Tibial nerve (tissue), 4 donors: ENCODE measurements around the gene PPP1R14C. TPM values are rescaled to one million over a fixed set of nuclear protein-coding genes. Genes with fewer than 3 reads are reported as not detected.
A peak's percentile ranks its signal among the peaks of the same experiment; 100 is the strongest.

ENCODE experiments used
- DNase-seq, 2 donors: peaks; one replicate each; pipeline ENCODE4 v3.0.0-alpha.2; 2019; ENCODE audit warnings: low spot score in 2 of 2
- H3K27ac ChIP-seq, 4 donors: fragments of 200-600 bp; sonication (generic) in 3 of 4; one replicate each; pipeline ENCODE4 v1.5.1; 2017 to 2019; ENCODE audit warnings: mild to moderate bottlenecking in 1 of 4
- H3K27me3 ChIP-seq, 2 donors: fragments of 200-600 bp; sonication (generic) in 1 of 2; one replicate each; pipeline versions ENCODE4 v1.5.1 to v1.6.0; 2017 to 2019
- H3K36me3 ChIP-seq, 3 donors: fragments of 200-600 bp; sonication (generic); one replicate each; pipeline ENCODE4 v1.5.1; 2018 to 2019
- H3K4me1 ChIP-seq, 4 donors: fragments of 200-600 bp; sonication (generic) in 3 of 4; one replicate each; pipeline ENCODE4 v1.5.1; 2017 to 2019
- H3K4me3 ChIP-seq, 4 donors: fragments of 200-600 bp; sonication (generic) in 3 of 4; one replicate each; pipeline ENCODE4 v1.5.1; 2017 to 2019; ENCODE audit warnings: mild to moderate bottlenecking in 1 of 4, moderate library complexity in 1 of 4
- H3K9me3 ChIP-seq, 4 donors: fragments of 200-600 bp; sonication (generic) in 3 of 4; one replicate each; pipeline ENCODE4 v1.5.1; 2017 to 2019
- EP300 ChIP-seq, 2 donors: sonication (generic); formaldehyde crosslinking; IDR thresholded peaks; one replicate each; pipeline ENCODE4 v1.6.1; 2017; ENCODE audit warnings: antibody characterized with exemption in 2 of 2, mild to moderate bottlenecking in 1 of 2
- POLR2A ChIP-seq, 2 donors: fragments of 450-650 bp; IDR thresholded peaks; one replicate each; pipeline ENCODE4 v1.6.1; 2017; ENCODE audit warnings: antibody characterized with exemption in 2 of 2, mild to moderate bottlenecking in 2 of 2, moderate library complexity in 2 of 2
- WGBS, 2 donors: methylation state at CpG; one replicate each; pipeline ENCODE4 v1.1.5; 2018; 5-methylcytosine and 5-hydroxymethylcytosine counted together
- total RNA-seq, 4 donors: library from RNA; depleted of rRNA; stranded (reverse); fragments of >200 nt; gene quantifications; one replicate each; pipeline ENCODE4 v1.1.0, GENCODE V29; 2016
- TF ChIP-seq, protein P1 (sequence below), 5 experiments: fragments of 200-600 bp in 3 of 5; fragments of 450-650 bp in 2 of 5; sonication (generic) in 3 of 5; IDR thresholded peaks; one replicate each; pipeline ENCODE4 v1.5.1; 2016 to 2019; ENCODE audit warnings: antibody characterized with exemption in 5 of 5, mild to moderate bottlenecking in 3 of 5, moderate library complexity in 2 of 5

PPP1R14C gene, protein sequence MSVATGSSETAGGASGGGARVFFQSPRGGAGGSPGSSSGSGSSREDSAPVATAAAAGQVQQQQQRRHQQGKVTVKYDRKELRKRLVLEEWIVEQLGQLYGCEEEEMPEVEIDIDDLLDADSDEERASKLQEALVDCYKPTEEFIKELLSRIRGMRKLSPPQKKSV
- total RNA-seq: under 1 TPM in 1 of 4 donors, not detected in 3; 0.42 TPM

DNA sequence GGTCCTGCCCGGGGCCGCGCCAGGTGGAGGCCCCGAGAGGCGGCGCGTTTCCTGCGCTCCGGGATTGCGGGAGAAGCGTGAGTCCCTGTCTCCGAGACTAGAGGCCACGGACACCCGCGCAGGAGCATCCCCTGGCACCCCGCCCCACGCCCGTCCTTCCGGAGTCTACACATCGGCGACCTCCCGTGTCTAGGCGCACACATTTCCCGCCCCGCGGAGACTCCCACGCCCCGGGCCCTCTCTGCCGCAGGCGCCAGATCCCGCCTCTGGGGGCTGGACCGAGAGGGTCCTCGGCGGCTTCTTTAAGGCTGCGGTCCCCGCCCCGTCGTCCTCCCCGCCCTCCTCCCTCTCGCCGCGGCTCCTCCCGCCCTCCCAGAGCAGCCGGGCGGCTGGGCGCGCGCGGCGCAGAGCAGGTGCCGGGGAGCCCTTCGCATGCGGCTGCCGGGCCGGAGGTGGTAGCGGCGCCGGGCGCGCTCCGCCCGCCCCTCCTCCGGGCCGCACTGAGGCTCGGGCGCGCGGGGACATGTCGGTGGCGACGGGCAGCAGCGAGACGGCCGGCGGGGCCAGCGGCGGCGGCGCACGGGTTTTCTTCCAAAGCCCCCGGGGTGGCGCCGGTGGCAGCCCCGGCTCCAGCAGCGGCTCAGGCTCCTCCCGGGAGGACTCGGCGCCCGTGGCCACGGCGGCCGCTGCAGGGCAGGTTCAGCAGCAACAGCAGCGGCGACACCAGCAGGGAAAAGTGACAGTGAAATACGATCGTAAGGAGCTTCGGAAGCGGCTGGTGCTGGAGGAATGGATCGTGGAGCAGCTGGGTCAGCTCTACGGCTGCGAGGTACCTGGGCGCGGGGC, at the start of gene PPP1R14C:
Gene PPP1R14C, plus strand, starts transcription at position 375 of the 846 bp plus-strand sequence. Its CDS starts 149 bp downstream, at position 524.
- peaks cover 0 to 82% of the 10 kb centered on the region in 2 donors for H3K27me3 ChIP-seq
- WGBS, 2 donors: 2% methylated on average over 24 to 47 of the region's 103 CpGs

DNA sequence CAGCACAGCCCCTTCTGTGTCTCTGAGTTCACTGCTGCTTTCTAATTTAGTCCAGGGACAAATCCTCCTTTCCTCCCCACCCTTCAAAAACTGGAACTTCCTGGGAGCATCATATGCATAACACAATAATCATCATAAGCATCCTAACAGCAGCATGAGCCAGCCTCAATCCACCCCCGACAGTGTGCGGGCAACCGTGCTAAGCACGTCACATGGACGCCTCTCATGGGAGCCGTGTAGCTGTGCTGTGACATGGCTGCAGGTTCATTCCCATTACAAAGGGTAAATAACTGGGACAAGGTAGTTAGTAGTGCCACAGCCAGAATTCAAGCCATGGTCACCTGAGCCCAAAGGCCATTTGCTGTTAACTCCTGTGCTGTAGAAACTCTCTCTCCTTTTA, 49.4 kb upstream of the PPP1R14C start:
- no peaks in the 10 kb centered on the region for H3K36me3 ChIP-seq
- peaks cover 0 to 7% of the 10 kb centered on the region in 2 donors for H3K27me3 ChIP-seq
- no peak overlapping the region for H3K4me3 ChIP-seq
- no peak overlapping the region for H3K27ac ChIP-seq
- no peak for DNase-seq
- no peaks in the 10 kb centered on the region for H3K4me1 ChIP-seq
- no peaks in the 10 kb centered on the region for H3K9me3 ChIP-seq
- TF ChIP-seq POLR2A (IDR thresholded peaks at IDR 0.05) (no peak), EP300 (IDR thresholded peaks at IDR 0.05) (no peak)
- TF ChIP-seq, protein P1, sequence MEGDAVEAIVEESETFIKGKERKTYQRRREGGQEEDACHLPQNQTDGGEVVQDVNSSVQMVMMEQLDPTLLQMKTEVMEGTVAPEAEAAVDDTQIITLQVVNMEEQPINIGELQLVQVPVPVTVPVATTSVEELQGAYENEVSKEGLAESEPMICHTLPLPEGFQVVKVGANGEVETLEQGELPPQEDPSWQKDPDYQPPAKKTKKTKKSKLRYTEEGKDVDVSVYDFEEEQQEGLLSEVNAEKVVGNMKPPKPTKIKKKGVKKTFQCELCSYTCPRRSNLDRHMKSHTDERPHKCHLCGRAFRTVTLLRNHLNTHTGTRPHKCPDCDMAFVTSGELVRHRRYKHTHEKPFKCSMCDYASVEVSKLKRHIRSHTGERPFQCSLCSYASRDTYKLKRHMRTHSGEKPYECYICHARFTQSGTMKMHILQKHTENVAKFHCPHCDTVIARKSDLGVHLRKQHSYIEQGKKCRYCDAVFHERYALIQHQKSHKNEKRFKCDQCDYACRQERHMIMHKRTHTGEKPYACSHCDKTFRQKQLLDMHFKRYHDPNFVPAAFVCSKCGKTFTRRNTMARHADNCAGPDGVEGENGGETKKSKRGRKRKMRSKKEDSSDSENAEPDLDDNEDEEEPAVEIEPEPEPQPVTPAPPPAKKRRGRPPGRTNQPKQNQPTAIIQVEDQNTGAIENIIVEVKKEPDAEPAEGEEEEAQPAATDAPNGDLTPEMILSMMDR (IDR thresholded peaks at IDR 0.05): no peak
- WGBS, 2 donors: 89 to 90% methylated on average over 6 of the region's 6 CpGs

More for the DNA sequence above, at the start of gene PPP1R14C:
- Histone ChIP-seq H3K27ac (no peak within 1 kb of the TSS), H3K4me1 (peaks cover 0 to 24% (median 9%) of the 10 kb centered on the region in 4 donors), H3K9me3 (peaks cover 0 to 2% (median 0%) of the 10 kb centered on the region in 4 donors), H3K4me3 (peak within 1 kb of the TSS; percentile 17 to 50 (median 22)), H3K36me3 (no peaks in the 10 kb centered on the region)
- DNase-seq: no peak
- no peak for TF ChIP-seq POLR2A (IDR thresholded peaks at IDR 0.05)
- TF ChIP-seq, protein P1 (IDR thresholded peaks at IDR 0.05): no peak
- TF ChIP-seq EP300 (IDR thresholded peaks at IDR 0.05): no peak

DNA sequence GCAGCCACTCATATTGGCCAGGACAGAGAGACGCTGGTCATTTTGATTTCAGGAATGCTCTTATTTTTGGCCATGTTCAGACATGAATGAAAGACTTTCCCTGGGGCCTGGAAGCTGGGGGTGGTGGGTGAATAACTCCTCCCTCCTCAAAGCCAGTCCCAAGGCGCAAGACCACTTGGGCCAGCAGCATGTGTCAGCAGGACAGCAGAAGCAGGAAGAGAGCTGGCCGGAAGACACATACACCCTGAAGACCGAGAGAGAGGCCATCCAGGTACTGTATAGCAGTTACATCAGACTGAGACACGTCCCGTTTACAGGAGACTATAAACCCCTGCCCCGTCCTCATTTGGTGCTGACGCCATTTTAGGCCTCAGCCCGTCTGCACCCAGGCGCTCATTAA, 44.7 kb upstream of the PPP1R14C start:
- 85 to 86% methylated on average over 10 of the region's 10 CpGs for WGBS, 2 donors
- Histone ChIP-seq H3K36me3 (no peaks in the 10 kb centered on the region), H3K4me1 (no peaks in the 10 kb centered on the region), H3K27ac (no peak overlapping the region), H3K9me3 (peaks cover 0 to 6% (median 0%) of the 10 kb centered on the region in 4 donors), H3K4me3 (no peak overlapping the region), H3K27me3 (no peaks in the 10 kb centered on the region)
- no peak for DNase-seq
- TF ChIP-seq, protein P1 (IDR thresholded peaks at IDR 0.05): no peak
- TF ChIP-seq EP300 (IDR thresholded peaks at IDR 0.05) (no peak), POLR2A (IDR thresholded peaks at IDR 0.05) (no peak)

DNA sequence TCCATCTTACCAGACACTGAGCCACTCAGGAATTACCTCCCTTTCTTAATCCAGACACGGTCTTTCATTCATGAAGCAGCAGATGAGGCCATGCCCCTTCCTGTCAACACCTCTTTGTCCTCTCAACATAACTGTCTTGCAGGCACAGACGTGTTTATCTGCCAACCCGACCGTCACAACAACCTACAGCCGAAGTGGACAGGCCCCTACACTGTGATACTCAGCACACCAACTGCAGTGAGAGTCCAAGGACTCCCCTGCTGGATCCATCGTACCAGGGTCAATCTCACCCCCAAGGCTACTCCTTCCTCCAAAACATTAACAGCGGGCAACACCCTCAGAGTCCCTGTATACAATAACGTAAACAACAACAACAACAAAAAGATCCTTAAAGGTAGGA, 43.3 kb upstream of the PPP1R14C start:
- Histone ChIP-seq H3K4me1 (no peaks in the 10 kb centered on the region), H3K27ac (no peak overlapping the region), H3K36me3 (no peaks in the 10 kb centered on the region), H3K4me3 (no peak overlapping the region), H3K9me3 (peaks cover 0 to 8% (median 0%) of the 10 kb centered on the region in 4 donors), H3K27me3 (no peaks in the 10 kb centered on the region)
- TF ChIP-seq EP300 (IDR thresholded peaks at IDR 0.05) (no peak), POLR2A (IDR thresholded peaks at IDR 0.05) (no peak)
- TF ChIP-seq, protein P1 (IDR thresholded peaks at IDR 0.05): no peak
- no peak for DNase-seq
- WGBS, 2 donors: 88 to 92% methylated on average over 8 of the region's 8 CpGs

DNA sequence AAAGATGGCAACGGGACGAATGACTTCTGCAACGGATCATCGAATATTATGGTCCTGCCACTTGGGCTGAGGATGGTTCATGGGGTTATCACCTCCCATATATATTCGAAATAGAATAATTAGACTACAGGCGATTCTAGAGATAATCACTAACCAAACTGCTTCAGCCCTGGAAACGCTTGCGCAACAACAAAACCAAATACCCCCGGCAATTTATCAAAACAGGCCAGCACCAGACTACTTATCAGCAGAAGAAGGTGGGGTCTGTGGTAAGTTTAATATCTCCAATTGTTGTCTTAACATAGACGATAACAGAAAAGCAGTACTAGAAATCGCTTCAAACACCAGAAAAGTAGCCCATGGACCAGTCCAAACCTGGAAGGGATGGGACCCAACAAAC, 42.9 kb upstream of the PPP1R14C start:
- Histone ChIP-seq H3K4me3 (no peak overlapping the region), H3K9me3 (peaks cover 0 to 8% (median 0%) of the 10 kb centered on the region in 4 donors), H3K27me3 (no peaks in the 10 kb centered on the region), H3K27ac (no peak overlapping the region), H3K4me1 (no peaks in the 10 kb centered on the region), H3K36me3 (no peaks in the 10 kb centered on the region)
- no peak for DNase-seq
- WGBS, 2 donors: 95% methylated on average over 11 of the region's 11 CpGs
- TF ChIP-seq POLR2A (IDR thresholded peaks at IDR 0.05): no peak
- TF ChIP-seq EP300 (IDR thresholded peaks at IDR 0.05): no peak
- TF ChIP-seq, protein P1 (IDR thresholded peaks at IDR 0.05): no peak
